SW480 (cell line): ENCODE results near the gene SMAD3.

Experiments used
- DNase-seq: peaks from one replicate; pipeline ENCODE4 v3.0.0-alpha.2; 2016; ENCODE audit warnings: low spot score

The SMAD3 gene

DNA sequence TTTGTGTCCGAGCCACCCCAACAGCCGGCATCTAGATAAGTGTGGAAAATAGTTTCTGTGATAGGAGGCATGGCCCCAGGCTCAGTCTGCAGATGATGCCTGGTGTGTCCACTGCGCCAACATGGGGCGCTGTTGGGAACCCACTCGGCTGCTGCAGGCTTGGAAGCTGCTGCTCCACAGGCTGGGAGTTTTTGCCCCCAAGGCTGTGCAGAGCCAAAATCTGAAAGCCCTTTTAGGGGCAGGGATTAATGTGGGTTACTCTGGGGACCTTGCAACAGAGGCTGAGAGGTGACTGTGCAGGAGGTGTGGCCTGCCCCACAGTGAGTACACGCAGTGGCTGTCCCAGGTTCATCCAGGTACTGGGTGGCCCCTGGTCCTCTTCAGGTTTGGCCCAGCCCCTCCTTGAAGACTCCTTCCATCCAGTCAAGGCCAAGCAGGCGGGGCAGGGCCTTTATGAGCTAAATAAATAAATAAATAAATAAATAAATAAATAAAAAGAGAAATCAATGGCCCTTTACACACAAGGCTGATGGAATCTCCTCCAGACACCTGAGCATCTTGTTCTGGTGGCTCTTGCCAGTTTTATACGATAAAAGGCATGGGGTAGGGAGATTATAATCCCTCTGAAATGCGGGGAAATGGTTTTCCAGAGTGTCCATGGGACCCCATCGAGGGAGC is 115.3 kb downstream of the SMAD3 start:
- DNase-seq = no peak

GRCh38 chr15:67181221-67181639 is 115.8 kb downstream of the SMAD3 start:
- no peak for DNase-seq

GRCh38 chr15:67183443-67184169 is 118.2 kb downstream of the SMAD3 start:
- no peak for DNase-seq

DNA sequence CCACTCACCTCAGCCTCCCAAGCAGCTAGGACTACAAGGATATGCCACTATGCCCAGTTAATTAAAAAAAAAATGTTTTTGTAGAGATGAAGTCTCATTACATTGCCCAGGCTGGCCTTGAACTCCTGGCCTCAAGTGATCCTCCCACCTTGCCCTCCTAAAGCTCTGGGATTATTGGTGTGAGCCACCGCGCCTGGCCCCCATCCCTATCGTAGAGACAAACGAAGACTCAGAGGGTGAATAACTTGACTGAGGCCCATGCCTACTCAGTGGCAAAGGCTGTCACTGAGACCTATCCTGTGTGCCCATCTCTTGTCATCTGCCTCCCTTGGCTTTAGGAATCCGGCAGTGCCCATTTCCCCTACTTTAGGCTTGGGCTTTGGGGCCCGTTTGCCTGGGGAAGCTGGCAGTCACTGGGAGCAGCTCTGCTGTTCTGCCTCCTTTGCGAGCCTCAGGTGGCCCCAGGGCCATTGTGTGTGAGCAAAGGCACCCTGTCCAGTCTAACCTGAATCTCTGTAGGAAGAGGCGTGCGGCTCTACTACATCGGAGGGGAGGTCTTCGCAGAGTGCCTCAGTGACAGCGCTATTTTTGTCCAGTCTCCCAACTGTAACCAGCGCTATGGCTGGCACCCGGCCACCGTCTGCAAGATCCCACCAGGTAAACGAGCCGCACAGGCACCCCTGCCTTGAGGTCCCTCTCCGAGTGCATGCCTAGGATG is 119.0 kb downstream of the SMAD3 start:
- DNase-seq = no peak

GRCh38 chr15:67185051-67185450 is 119.6 kb downstream of the SMAD3 start:
- no peak for DNase-seq

DNA sequence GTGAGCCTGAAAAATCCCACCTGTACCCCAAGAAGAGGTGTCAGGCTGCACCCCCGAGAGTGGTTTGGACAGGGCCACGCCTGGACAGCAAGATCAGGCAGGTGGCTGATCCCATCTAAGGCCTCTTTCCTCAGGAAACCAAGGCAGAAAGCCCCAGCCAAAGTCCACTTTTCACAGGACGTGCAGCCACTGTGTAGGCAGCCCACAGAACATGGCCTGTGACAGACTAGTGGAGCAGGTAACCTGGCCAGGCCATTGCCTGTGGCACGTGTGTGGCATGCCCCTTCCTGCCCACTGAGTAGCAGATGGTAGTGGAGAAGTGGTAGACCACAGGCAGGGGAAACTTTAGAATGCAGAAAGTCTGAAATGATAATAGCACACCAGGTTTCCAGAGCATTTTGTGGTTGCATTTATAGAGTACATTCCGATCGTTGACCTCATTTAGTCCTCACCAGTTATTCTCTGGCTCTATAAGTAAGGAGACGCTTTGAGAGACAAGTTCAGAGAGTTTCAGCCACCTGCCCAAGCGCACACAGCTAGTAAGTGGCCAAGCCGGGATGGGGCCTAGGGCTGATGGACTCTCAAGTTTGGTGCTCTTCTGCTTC is 120.3 kb downstream of the SMAD3 start:
- peak; percentile 56 for DNase-seq

DNA sequence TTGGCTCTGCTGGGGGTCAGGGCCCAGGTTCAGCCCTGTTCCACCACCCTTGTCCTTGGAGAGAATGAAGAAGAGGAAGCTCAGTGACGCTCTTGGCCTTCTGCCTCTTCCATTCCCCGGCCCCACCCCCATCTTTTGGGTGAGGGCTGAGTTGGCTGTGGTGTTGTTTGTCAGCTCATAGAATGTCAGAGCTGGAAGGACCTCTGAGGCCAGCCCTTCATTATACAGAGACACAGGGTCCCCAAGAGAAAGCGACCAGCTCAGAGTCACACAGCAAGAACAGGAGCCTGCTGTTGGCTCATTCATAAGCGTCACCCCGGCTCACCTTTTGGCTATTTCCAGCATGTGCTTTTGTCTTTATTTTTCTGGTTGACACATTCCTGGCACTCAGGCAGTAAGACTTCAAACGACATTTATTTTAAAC is 120.8 kb downstream of the SMAD3 start:
- DNase-seq = no peak

GRCh38 chr15:67186688-67187087 is 121.3 kb downstream of the SMAD3 start:
- DNase-seq = no peak

DNA sequence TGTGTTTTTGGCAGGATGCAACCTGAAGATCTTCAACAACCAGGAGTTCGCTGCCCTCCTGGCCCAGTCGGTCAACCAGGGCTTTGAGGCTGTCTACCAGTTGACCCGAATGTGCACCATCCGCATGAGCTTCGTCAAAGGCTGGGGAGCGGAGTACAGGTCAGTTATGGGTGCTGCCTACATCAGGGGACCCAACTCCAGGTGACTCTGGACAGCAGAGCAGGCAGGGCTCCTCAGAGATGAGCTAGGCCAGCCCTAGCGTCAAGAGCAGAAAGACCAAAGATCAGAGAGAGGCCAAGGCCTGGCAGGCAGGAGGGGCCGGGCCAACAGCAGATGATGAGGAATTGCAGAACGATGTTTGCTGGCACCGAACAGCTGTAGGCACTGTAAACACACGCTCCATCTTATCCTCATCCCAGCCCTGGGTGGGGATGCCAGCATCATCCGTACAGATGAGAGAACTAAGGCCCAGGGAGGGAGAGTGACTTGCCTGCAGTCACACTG is 122.0 kb downstream of the SMAD3 start:
- no peak for DNase-seq

GRCh38 chr15:67188551-67189218 is 123.3 kb downstream of the SMAD3 start:
- DNase-seq = no peak

DNA sequence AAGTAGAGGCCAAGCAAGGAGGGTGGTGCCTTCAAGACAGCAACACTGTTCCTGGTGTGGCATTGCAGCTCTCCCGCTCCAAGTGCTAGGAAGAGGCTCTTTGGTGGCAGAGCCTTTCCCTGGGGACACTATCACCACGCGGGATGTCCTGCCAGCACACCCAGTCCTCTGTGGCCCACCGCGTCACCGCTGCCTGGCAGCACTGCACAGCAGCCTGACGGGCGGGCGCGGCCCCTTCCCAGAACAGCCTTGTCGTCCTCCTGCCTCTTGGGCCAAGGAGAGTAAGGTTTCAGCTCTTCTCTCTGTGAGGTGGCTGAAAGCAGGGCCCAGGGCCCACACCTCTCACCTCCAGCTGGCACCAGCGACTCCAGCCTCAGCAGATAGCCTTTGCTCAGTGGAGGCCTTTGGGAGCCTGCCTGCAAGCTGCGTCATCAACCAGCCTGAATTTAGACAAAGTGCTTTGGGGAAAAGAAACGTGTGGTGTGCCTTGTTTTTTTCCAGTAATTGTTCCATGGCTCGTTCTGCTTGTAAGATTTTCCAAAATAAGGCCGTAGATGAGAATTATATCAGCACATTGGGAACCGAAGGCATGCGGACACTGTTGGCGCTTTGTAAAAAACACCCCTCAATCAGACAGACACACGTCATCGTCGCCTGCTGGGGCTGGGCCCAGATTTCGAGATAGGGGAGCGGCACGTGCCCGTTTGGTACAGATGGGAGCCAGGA is 124.1 kb downstream of the SMAD3 start:
- DNase-seq = no peak

- no peak for DNase-seq
Observed at GRCh38 chr15:67190326-67190725, 124.9 kb downstream of the SMAD3 start.

DNA sequence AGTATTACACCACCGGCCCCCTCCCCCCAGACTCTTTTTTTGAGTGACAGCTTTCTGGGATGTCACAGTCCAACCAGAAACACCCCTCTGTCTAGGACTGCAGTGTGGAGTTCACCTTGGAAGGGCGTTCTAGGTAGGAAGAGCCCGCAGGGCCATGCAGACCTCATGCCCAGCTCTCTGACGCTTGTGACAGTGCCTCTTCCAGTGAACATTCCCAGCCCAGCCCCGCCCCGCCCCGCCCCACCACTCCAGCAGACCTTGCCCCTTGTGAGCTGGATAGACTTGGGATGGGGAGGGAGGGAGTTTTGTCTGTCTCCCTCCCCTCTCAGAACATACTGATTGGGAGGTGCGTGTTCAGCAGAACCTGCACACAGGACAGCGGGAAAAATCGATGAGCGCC is 125.4 kb downstream of the SMAD3 start:
- peak; percentile 21 for DNase-seq

- no peak for DNase-seq
Observed at GRCh38 chr15:67192185-67192820, 126.9 kb downstream of the SMAD3 start.

- no peak for DNase-seq
Observed at GRCh38 chr15:67193223-67193990, 128.0 kb downstream of the SMAD3 start.

DNA sequence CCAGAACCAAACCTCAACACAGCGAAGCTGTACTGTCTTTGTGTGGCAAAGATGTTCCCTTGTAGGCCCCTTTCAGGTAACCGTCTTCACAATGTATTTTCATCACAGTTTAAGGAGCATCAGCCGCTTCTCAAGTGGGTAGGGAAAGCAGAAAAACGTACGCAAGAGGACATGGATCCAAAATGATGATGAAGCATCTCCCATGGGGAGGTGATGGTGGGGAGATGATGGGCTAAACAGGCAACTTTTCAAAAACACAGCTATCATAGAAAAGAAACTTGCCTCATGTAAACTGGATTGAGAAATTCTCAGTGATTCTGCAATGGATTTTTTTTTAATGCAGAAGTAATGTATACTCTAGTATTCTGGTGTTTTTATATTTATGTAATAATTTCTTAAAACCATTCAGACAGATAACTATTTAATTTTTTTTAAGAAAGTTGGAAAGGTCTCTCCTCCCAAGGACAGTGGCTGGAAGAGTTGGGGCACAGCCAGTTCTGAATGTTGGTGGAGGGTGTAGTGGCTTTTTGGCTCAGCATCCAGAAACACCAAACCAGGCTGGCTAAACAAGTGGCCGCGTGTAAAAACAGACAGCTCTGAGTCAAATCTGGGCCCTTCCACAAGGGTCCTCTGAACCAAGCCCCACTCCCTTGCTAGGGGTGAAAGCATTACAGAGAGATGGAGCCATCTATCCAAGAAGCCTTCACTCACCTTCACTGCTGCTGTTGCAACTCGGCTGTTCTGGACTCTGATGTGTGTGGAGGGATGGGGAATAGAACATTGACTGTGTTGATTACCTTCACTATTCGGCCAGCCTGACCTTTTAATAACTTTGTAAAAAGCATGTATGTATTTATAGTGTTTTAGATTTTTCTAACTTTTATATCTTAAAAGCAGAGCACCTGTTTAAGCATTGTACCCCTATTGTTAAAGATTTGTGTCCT is 129.0 kb downstream of the SMAD3 start:
- no peak for DNase-seq

DNA sequence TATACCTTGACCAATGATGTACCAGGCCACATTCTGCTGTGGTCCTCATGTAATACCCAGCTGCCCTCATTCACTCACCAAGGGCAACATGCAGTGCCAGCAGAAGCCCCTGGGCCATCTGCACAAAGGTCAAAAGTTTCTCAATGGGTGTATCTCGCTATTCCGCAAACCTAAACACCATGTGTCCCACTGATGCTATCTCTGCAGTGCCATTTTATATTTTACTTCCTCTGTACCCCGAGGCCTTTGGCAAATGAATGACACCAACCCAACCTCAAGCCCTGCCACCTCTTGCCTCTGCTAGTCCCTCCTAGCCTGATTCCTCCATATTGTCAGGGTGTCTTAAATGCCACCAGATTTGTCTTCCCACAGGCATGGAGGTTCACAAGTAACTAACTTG is 129.9 kb downstream of the SMAD3 start:
- DNase-seq = no peak

DNA sequence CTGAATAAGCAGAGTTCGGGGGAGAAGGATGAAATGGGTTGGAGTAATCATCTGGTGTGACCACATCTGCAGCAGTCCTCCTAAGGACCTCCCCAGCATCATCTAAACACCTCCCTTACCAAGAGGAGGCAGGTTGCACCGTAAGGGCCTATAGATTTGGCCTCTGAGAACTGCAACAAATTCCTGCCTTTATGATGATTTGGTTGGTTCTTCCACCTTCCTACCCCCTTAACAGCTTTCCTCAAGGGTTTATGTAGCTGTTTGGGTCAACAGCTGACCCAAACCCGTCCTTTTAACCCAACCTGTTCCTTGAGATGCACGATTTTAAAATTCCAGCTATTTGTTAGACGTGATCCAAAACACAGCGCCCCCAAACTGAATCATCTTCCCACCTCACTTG is 130.8 kb downstream of the SMAD3 start:
- DNase-seq = no peak
